ENCODE measurements around the gene KIF25.
A peak's percentile ranks its signal among the peaks of the same experiment; 100 is the strongest.

KIF25 gene

DNA sequence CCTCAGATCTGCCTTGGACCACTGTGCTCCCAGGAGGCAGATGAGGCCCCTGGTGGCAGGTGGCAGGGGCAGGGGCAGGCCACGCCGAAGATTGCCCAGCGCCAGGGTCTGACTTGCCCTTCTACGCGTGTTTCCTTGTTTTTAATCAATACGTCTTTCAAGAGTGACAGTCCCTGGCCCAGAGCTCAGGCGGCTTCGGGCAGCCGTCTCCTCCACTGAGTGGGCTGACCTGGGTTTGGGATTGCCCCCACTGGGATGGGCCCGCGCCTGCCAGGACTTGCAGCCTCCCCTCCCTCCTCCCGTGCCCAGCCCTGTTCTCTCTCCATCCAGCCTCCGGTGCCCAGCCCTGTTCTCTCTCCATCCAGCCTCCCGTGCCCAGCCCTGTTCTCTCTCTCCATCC, 60.4 kb downstream of the KIF25 start:
- Histone ChIP-seq H3K27me3 (ENCODE audit: insufficient read depth, low read depth, severe bottlenecking) (no peaks in the 10 kb centered on the region), H3K36me3 (no peaks in the 10 kb centered on the region), H3K9me3 (ENCODE audit: severe bottlenecking) (no peaks in the 10 kb centered on the region), H3K4me3 (ENCODE audit: low read depth, low read length) (no peak overlapping the region), H3K27ac (no peak overlapping the region)
- DNase-seq = no peak
- TF ChIP-seq, protein P1, sequence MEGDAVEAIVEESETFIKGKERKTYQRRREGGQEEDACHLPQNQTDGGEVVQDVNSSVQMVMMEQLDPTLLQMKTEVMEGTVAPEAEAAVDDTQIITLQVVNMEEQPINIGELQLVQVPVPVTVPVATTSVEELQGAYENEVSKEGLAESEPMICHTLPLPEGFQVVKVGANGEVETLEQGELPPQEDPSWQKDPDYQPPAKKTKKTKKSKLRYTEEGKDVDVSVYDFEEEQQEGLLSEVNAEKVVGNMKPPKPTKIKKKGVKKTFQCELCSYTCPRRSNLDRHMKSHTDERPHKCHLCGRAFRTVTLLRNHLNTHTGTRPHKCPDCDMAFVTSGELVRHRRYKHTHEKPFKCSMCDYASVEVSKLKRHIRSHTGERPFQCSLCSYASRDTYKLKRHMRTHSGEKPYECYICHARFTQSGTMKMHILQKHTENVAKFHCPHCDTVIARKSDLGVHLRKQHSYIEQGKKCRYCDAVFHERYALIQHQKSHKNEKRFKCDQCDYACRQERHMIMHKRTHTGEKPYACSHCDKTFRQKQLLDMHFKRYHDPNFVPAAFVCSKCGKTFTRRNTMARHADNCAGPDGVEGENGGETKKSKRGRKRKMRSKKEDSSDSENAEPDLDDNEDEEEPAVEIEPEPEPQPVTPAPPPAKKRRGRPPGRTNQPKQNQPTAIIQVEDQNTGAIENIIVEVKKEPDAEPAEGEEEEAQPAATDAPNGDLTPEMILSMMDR (IDR thresholded peaks at IDR 0.05; ENCODE audit: low read depth, low read length) = no peak

DNA sequence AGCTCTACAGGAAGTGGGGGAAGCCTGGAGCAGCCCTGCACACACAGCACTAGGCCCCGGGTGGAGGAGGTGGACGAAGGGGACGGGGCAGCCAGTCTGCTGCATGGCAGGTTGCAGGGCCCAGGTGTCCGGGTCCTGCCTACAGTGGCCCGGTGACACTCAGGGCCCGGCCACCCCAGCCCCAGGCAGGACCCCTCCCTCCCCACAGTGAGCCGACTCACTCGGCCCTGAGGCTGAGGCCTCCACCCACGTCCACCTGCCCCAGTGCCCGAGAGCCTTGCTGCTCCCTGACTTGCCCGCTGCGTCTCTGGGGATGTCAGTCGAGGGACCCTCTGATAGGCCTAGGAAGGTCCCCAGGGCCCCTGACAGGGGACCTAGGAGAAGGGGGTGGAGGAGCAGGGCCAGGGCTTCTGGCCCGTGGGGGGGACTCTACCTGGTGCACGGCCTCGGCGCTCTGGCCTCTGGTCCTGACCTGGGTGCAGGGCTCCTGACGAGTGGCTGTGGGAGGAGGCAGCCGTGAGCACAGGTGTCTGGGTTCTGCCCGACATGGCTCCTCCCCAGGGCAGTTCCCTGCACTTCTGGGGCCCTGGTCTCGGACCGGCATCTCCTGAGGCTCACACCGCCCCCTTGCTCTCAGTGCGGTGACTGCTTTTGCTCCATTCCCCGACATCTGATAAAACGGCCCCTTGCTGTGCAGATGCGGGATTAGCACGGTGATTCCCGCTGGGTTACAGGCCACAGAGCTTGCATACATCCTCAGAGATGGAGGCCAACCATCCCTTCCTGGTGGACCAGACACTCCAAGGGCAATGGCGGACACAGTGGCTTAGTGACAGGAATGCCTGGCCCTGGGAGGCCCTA, 61.5 kb downstream of the KIF25 start:
- H3K4me3 ChIP-seq (ENCODE audit: low read depth, low read length) = no peak overlapping the region
- no peaks in the 10 kb centered on the region for H3K36me3 ChIP-seq
- peak; percentile 42 for DNase-seq
- no peaks in the 10 kb centered on the region for H3K9me3 ChIP-seq (ENCODE audit: severe bottlenecking)
- no peak overlapping the region for H3K27ac ChIP-seq
- no peaks in the 10 kb centered on the region for H3K27me3 ChIP-seq (ENCODE audit: insufficient read depth, low read depth, severe bottlenecking)
- TF ChIP-seq, protein P1 (IDR thresholded peaks at IDR 0.05; ENCODE audit: low read depth, low read length) = peak; percentile 30; the same call in 1 of the 2 replicates

DNA sequence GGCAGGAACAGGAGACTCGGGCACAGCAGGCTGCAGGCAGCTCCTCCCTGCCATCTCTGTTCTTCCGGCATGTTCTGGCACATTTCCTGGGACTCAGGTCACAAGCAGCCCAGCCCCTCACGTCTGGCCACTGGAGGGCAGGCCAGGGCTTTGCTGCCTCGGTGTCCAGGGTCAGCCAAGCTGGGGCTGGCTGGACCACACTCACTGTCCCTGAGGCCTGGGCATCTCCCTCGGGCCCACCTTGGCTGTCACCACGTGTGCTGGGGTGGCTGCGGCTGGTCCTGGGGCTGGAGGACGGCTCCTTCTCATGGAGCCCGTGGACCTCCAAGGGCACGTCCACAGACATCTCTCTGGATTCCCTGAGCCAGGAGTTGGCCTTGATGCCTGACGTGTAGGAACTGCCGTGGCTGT, 63.1 kb downstream of the KIF25 start:
- Histone ChIP-seq H3K36me3 (no peaks in the 10 kb centered on the region), H3K27ac (peak overlapping the region; percentile 49; the same call in 1 of the 2 replicates), H3K4me3 (ENCODE audit: low read depth, low read length) (no peak overlapping the region), H3K9me3 (ENCODE audit: severe bottlenecking) (no peaks in the 10 kb centered on the region), H3K27me3 (ENCODE audit: insufficient read depth, low read depth, severe bottlenecking) (no peaks in the 10 kb centered on the region)
- TF ChIP-seq, protein P1 (IDR thresholded peaks at IDR 0.05; ENCODE audit: low read depth, low read length) = peak; percentile 96
- DNase-seq = peak; percentile 86

DNA sequence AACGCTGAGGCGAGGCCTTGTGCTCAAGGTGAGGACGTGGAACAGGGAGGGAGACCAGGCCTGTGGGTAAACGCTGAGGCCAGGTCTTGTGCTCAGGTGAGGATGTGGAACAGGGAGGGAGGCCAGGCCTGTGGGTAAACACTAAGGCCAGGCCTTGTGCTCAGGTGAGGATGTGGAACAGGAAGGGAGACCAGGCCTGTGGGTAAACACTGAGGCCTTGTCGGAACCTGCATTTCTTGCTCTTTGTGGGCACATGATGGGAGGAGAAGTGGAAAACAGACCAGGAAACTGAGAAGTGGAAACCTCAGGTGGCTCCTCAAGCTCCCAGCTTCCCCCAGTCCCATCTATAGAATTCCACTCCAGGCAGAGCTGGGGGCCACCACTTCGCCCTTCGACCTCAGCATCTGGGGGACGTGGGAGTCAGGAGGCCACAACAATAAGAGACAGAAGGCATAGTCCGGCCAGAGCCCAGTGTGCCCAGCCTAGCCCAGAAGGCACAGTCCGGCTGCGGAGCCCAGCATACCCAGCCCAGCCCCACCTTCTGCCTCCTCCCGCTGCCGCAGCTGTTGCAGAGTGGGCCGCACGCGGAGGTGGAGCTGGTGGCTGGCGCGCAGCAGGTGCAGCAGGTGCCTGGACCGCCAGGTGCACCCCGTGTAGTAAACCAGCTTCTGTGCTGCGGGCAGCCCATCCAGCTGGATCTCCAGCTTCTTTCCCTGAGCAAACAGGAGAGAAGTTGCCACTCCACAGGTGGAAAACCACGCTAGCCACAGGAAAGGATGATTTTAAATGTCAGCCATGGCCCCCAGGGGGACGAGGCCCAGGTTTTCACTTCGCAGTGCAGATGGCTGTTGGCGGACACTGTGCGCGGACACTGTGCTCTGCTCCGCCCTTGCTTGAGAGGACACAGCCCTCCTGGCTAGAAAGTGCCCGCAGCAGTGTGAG, 64.1 kb downstream of the KIF25 start:
- DNase-seq = no peak
- TF ChIP-seq, protein P1 (IDR thresholded peaks at IDR 0.05; ENCODE audit: low read depth, low read length) = no peak
- H3K36me3 ChIP-seq = no peaks in the 10 kb centered on the region
- no peak overlapping the region for H3K27ac ChIP-seq
- no peak overlapping the region for H3K4me3 ChIP-seq (ENCODE audit: low read depth, low read length)
- H3K27me3 ChIP-seq (ENCODE audit: insufficient read depth, low read depth, severe bottlenecking) = no peaks in the 10 kb centered on the region
- H3K9me3 ChIP-seq (ENCODE audit: severe bottlenecking) = no peaks in the 10 kb centered on the region

DNA sequence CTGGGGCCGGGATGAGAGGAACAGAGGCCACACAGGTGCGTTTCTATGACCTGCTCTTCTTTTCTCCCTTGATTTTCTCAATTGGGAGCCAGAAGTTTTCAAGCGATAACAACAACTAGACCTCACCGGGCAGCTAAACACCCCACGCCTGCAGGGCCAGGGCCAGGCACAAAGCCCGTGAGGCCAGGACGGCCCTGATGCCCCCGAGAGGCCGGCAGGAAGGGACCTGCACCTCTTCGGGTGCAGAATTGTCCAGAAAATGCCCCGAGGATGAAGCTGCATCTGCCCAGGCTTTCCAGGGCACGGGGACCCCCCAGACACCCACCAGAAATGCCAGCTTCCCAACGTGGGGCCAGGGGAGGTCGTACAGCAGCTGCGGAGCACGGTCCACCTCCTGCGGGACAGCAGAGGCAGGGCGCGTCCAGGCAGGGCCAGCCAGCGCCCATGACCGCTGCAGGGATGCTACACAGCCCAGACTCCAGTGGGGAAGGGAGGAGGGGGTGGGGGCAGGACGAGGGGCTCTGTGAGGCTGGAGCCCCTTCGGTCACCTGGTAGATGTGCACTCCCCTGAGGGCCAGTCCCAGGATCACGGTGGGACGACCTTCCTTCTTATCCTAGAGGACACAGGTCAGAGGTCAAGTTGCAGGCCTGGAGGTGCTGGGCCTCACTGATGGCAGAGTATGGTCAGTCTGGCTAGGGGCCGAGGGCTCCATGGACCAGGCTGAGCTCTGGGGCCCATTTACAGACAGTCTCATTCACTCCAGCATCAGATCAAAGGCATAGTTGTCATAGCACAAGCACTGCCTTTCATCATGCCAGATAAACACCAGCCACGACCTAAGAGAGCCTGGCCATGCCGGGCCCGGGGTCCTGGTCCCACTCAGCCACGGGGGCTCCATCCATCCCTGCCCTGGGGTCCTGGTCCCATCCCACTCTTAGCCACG, 65.1 kb downstream of the KIF25 start:
- Histone ChIP-seq H3K27me3 (ENCODE audit: insufficient read depth, low read depth, severe bottlenecking) (no peaks in the 10 kb centered on the region), H3K27ac (no peak overlapping the region), H3K4me3 (ENCODE audit: low read depth, low read length) (no peak overlapping the region), H3K9me3 (ENCODE audit: severe bottlenecking) (no peaks in the 10 kb centered on the region), H3K36me3 (no peaks in the 10 kb centered on the region)
- DNase-seq = no peak
- TF ChIP-seq, protein P1 (IDR thresholded peaks at IDR 0.05; ENCODE audit: low read depth, low read length) = no peak

Measured in WERI-Rb-1 (cell line).